HG03460 (cell line): Measurements from ENCODE around the gene CD300LB.
"Not testable (repeated sequence)": the region's sequence is repeated elsewhere in the genome, so short reads cannot be mapped to it uniquely, and the experiment has no call there.

Experiments
- ATAC-seq: cut with Tn5 transposase; IDR thresholded peaks from one replicate; pipeline ENCODE4 v1.9.1; 2021; ENCODE audit not compliant: unreplicated experiment

The CD300LB gene

GRCh38 chr17:74531231-74531761 is at the start of gene CD300LB:
CD300LB (minus strand) TSS chr17:74531475; CDS start chr17:74531350, 125 bp downstream.
- no peak for ATAC-seq

GRCh38 chr17:74579900-74580299 is 48.6 kb upstream of the CD300LB start:
- ATAC-seq = no peak

GRCh38 chr17:74578979-74579378 is 47.7 kb upstream of the CD300LB start:
- no peak for ATAC-seq

GRCh38 chr17:74574489-74575142 is 43.3 kb upstream of the CD300LB start:
- ATAC-seq = no peak

GRCh38 chr17:74573635-74574034 is 42.4 kb upstream of the CD300LB start:
- ATAC-seq = not testable (repeated sequence)

GRCh38 chr17:74573169-74573568 is 41.9 kb upstream of the CD300LB start:
- no peak for ATAC-seq

- no peak for ATAC-seq
Observed at GRCh38 chr17:74571621-74572270, 40.5 kb upstream of the CD300LB start.

- ATAC-seq = no peak
Observed at GRCh38 chr17:74569020-74570003, 38.0 kb upstream of the CD300LB start.

GRCh38 chr17:74568106-74568873 is 37.0 kb upstream of the CD300LB start:
- ATAC-seq = no peak

GRCh38 chr17:74567397-74567796 is 36.1 kb upstream of the CD300LB start, which contains the start of gene CD300H:
CD300H (minus strand) TSS chr17:74567509.
- ATAC-seq = no peak

- no peak for ATAC-seq
Observed at GRCh38 chr17:74566132-74566753, 35.0 kb upstream of the CD300LB start.

GRCh38 chr17:74565126-74565525 is 33.9 kb upstream of the CD300LB start:
- no peak for ATAC-seq

GRCh38 chr17:74563358-74563757 is 32.1 kb upstream of the CD300LB start:
- no peak for ATAC-seq

- ATAC-seq = no peak
Observed at GRCh38 chr17:74561586-74561985, 30.3 kb upstream of the CD300LB start.

- ATAC-seq = no peak
Observed at GRCh38 chr17:74558882-74559519, 27.7 kb upstream of the CD300LB start.

- not testable (repeated sequence) for ATAC-seq
Observed at GRCh38 chr17:74558402-74558801, 27.1 kb upstream of the CD300LB start.

- no peak for ATAC-seq
Observed at GRCh38 chr17:74555427-74555940, 24.2 kb upstream of the CD300LB start.

- no peak for ATAC-seq
Observed at GRCh38 chr17:74554909-74555308, 23.6 kb upstream of the CD300LB start.

GRCh38 chr17:74552037-74552436 is 20.8 kb upstream of the CD300LB start:
- ATAC-seq = no peak
